Prostate gland (tissue), 2 donors: ENCODE results near the gene KCP.

ENCODE experiments used
- CTCF ChIP-seq, 4 experiments: fragments of 200-600 bp in 2 of 4; fragments of 450-650 bp in 2 of 4; sonication (generic) in 2 of 4; IDR thresholded peaks; 1 replicate in 3 of 4; 2 replicates in 1 of 4; pipeline ENCODE4 v1.5.1; 2016 to 2019; ENCODE audit warnings: antibody characterized with exemption in 4 of 4, mild to moderate bottlenecking in 2 of 4, moderate library complexity in 2 of 4
- POLR2A ChIP-seq: fragments of 450-650 bp; IDR thresholded peaks from one replicate; pipeline ENCODE4 v1.6.1; 2016; ENCODE audit warnings: antibody characterized with exemption, mild to moderate bottlenecking
- POLR2AphosphoS5 ChIP-seq: sonication (generic); formaldehyde crosslinking; IDR thresholded peaks from one replicate; pipeline ENCODE4 v1.6.1; 2017; ENCODE audit warnings: antibody characterized with exemption

DNA sequence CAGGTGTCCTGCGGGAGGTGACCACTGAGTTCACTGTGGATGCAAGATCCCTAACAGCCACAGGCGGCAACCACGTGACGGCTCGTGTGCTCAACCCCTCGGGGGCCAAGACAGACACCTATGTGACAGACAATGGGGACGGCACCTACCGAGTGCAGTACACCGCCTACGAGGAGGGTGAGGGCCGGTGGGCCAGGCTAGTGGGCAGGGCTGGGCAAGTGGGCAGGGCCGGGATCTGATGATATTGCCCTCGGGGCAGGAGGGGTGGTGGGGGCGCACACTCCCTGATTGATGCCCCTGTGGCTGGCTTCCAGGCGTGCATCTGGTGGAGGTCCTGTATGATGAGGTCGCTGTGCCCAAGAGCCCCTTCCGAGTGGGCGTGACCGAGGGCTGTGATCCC is 64.5 kb downstream of the KCP start:
- TF ChIP-seq CTCF (IDR thresholded peaks at IDR 0.05) = no peak
- TF ChIP-seq POLR2A = no peak
- TF ChIP-seq POLR2AphosphoS5 = no peak
